A549 treated with dexamethasone at 1 μM for 4 hours (cell line): ENCODE data around the gene GDA. TPM values are rescaled to one million over a fixed set of nuclear protein-coding genes. Genes with fewer than 3 reads are reported as not detected.

Experiments
- total RNA-seq: library from RNA; stranded (reverse); fragments of 200-300 nt; extraction: Qiagen RNA extraction; gene quantifications from 5 replicates; pipeline ENCODE4 v1.2.3, GENCODE V29; 2022

GDA gene
- total RNA-seq, result 0.69 to 1.4 TPM (median 1.0 TPM) in 5 replicates

GRCh38 chr9:72149231-72149975 is at the start of gene GDA:
Gene GDA, plus strand, starts transcription at chr9:72149440. Its CDS starts 120 bp downstream, at chr9:72149560.

Other genes starting within 250 kb of the GDA start
- gene ABHD17B, start 238.2 kb upstream of the GDA start, total RNA-seq, result 12.1 to 17.9 TPM (median 17.1 TPM) in 5 replicates
- gene C9orf85, start 237.8 kb upstream of the GDA start, total RNA-seq, result 13.2 to 16.7 TPM (median 13.7 TPM) in 5 replicates
- not detected in 5 replicates for gene C9orf57, start 88.8 kb upstream of the GDA start, total RNA-seq
- gene ZFAND5, start 215.8 kb downstream of the GDA start, total RNA-seq, result 235 to 335 TPM (median 323 TPM) in 5 replicates